CD4-positive, alpha-beta T cell treated with Interferon gamma for 1 hour (primary cell): ENCODE data around the gene ELOB.

Experiments used
- DNase-seq: peaks from one replicate; pipeline ENCODE4 v3.0.0-alpha.2; 2020

ELOB gene

GRCh38 chr16:2767140-2767731 is 9.8 kb downstream of the ELOB start:
- no peak for DNase-seq

GRCh38 chr16:2766430-2767139 is 10.5 kb downstream of the ELOB start:
- DNase-seq, result no peak

- no peak for DNase-seq
These were observed 11.3 kb downstream of the ELOB start for GRCh38 chr16:2765462-2766404.

DNA sequence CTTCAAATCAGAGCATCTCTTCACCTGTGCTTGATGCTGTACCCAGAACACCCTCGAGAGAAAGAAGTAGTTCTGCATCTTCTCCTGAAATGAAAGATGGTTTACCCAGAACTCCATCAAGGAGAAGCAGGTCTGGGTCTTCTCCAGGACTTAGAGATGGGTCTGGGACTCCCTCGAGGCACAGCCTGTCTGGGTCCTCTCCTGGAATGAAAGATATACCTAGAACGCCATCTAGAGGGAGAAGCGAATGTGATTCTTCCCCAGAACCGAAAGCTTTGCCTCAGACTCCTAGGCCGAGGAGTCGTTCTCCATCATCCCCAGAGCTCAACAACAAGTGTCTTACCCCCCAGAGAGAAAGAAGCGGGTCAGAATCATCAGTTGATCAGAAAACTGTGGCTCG is 12.4 kb downstream of the ELOB start:
- no peak for DNase-seq

DNA sequence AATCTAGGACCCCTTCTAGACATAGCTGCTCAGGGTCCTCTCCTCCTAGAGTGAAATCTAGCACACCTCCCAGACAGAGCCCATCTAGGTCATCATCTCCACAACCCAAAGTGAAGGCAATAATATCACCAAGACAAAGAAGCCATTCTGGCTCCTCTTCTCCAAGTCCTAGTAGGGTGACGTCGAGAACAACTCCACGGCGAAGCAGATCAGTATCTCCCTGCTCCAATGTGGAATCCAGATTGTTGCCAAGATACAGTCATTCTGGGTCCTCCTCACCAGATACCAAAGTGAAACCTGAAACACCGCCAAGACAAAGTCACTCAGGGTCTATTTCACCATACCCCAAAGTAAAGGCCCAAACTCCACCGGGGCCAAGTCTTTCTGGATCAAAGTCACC is 13.9 kb downstream of the ELOB start:
- no peak for DNase-seq

GRCh38 chr16:2762711-2763110 is 14.4 kb downstream of the ELOB start:
- DNase-seq, result no peak

- DNase-seq, result no peak
These were observed 15.0 kb downstream of the ELOB start for GRCh38 chr16:2761886-2762583.

DNA sequence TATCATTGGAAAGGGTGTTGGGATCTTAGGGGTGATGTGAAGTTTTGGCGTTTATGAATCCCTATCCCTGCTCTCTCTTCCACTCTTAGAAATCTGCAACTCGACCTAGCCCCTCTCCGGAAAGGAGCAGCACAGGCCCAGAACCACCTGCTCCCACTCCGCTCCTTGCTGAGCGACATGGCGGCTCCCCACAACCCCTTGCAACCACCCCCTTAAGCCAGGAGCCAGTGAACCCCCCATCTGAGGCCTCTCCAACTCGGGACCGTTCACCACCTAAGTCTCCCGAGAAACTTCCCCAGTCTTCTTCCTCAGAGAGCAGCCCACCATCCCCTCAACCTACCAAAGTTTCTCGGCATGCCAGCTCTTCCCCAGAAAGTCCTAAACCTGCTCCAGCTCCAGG is 15.6 kb downstream of the ELOB start:
- no peak for DNase-seq

GRCh38 chr16:2757344-2757743 is 19.7 kb downstream of the ELOB start:
- no peak for DNase-seq

GRCh38 chr16:2756288-2757015 is 20.6 kb downstream of the ELOB start:
- DNase-seq, result no peak

GRCh38 chr16:2755158-2755557 is 21.9 kb downstream of the ELOB start:
- DNase-seq, result no peak

DNA sequence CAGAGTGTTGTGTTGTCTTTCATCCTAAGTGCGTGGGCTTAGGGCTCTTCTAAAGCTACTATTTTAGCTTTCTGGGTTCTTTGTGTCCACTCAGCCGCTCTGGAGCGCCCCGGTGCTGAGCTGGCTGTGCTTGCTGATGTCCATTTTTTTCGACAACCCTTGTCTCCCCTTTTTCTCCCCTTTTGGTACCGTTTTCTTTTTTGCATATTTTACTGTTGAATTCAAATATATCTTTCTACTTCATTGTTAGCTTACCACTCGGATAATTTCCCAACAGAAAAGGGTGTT is 23.4 kb downstream of the ELOB start:
- no peak for DNase-seq

GRCh38 chr16:2752850-2753732 is 24.0 kb downstream of the ELOB start:
- peak; percentile 78 for DNase-seq

DNA sequence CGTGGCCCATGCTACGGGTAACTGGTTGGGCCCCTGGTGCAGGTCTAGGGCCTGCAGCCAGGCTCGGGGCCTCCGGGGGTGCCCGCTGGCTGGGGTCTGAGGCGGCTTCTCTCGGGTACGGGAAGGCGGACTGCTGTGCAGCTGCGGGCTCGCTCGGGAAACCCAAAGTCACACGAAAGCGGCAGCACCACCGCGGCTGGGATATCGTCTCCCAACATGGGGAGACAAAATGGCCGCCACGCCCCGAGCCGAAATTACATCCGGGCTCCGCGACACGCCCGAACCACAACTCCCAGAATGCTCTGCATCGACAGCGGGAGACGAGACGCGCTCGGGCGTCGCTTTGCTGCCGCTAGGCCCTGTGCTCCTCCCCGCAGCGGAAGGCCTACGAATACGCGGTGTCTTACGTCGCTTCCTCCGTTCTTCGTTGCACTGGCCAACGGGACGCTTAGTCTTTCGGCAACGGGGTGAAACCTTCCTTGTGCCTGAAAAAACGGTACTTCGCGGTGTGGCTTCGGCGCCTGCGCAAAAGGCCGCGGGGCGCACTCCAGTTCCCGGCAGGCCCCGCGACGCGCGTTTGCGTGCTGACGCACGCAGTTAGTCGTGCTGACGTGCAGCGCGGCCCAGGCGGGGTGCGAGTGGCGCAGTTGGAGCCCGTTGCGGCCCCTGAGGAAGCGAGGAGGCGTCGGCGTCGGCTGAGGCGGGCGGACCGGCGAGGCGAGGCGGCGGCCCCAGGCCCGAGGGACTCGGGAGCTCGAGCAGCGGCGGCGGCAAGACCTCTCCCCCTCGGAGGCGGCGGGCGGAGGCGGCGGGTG is 24.8 kb downstream of the ELOB start, which contains the start of gene SRRM2:
Gene SRRM2 (plus strand): TSS at position 604 of the 815 bp plus-strand sequence. CDS start 3,727 bp downstream, outside the sequence.
- DNase-seq, result peak; percentile 94

GRCh38 chr16:2751577-2752034 is 25.5 kb downstream of the ELOB start:
- DNase-seq, result no peak

GRCh38 chr16:2749936-2750335 is 27.1 kb downstream of the ELOB start:
- DNase-seq, result no peak

- no peak for DNase-seq
These were observed 27.6 kb downstream of the ELOB start for GRCh38 chr16:2749476-2749875.

DNA sequence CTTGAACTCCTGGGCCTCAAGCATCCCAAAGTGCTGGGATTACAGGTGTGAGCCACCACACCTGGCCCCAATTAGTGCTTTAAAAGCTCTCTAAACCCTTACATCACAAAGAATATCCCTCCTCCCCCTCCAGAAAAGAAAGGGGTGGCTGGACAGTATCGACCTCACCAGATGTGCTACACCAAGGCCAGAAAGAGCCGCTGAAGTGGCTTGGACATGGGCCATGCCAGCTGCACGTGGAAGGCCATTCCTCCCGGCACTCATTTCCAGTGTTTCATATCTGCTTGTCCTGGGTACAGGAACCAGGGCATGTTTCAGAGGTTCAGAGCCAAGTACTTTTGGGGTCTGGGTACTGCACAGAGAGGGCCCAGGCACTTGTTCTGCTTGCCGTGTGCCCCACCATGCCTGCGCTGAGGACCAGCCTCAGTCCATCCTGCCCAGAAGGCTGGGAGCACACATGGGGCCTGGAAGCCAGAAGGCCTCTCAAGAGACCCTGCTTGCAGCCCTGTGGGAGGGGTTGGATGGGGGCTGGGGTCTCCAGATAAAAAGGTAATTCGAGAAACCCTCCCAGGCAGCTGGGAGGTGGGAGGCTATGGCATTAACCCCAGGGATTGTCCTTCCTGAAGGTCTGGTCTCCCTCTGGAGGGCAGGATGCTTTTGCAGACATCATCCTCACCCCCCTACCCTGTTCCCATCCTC is 28.2 kb downstream of the ELOB start:
- no peak for DNase-seq

DNA sequence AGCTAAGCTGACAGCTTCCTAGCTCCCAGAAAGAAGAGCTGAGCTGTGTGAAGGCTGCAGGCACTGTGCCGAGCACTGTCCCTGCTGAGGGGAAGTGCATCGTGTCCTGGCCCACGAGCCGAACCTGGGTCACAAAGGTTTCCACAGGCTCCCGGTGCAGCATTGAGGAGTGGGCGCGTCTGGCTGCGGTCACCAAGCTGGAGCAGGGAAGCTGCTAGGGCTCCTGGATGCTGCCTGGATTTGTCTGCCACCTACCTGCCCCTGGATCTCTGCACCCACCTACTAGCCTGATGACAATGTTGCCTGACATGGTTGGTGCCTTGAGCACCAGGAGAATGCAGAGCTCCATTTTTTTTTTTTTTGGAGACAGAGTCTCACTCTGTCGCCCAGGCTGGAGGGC is 31.1 kb downstream of the ELOB start:
- no peak for DNase-seq
